ENCODE data around the gene PNCK. TPM values are rescaled to one million over a fixed set of nuclear protein-coding genes. Genes with fewer than 3 reads are reported as not detected.

Gene PNCK
- total RNA-seq, 1 experiment from 2014 or later = not detected

DNA sequence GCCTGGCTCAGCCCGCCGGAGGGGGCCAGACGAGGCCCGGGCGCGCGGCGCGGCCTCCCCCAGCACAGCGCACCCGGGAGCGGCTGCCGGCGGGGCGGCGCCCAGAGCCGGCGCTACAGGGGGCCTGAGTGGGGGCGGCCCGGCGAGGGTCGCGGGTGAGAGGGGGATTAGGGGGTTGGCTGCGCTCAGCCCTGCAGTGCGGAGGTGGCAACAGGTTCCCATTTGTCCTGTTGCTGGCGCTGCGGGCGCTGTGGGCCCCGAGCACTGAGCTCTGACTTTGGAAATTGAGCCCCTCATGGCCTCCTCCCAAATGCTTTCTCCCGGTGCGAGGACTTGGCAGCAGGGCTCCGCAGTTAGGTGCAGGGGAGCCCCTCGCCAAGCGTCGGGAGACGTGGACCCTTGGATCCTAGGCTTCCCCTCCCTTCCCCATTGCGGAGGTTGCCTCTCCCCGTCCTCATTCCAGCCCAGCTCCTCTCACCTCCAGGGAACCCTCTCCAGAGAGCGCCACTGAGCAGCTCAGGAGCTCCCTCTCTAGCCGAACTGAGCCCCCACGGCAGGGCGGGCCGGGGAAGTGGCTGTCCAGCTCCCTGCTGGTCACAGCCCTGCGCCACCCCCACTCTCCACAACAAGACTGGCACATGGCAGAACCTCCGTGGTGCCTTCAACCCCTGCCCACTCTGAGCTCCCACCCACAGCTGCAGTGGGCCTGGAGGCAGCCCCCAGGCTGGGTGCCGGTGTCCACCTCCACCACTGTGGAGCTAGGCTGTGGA is 29.1 kb downstream of the PNCK start:
- intact Hi-C loops (cut with micrococcal nuclease; ENCODE audit: unreplicated experiment) = loop anchor here (5.0 kb wide), 1 partner anchor 32 kb away; no protein-coding TSS in a partner anchor
- no peaks in the 10 kb centered on the region for H3K9me3 ChIP-seq
- Mint-ChIP-seq H3K4me3 (ENCODE audit: unreplicated experiment) (peak overlapping the region; percentile 50), H3K36me3 (ENCODE audit: insufficient read depth, unreplicated experiment) (no peaks in the 10 kb centered on the region), H3K9me3 (ENCODE audit: unreplicated experiment) (no peaks in the 10 kb centered on the region), H3K4me1 (ENCODE audit: low read depth, unreplicated experiment) (peaks cover 6% of the 10 kb centered on the region), H3K27me3 (ENCODE audit: insufficient read depth, unreplicated experiment) (peaks cover 4% of the 10 kb centered on the region), H3K27ac (ENCODE audit: unreplicated experiment) (no peak overlapping the region)
- peak in 1 of 2 experiments; percentile 14 for DNase-seq
- ChIA-PET POLR2A (no interaction called here), CTCF (interaction anchor here (0.9 to 1.5 kb wide), 5 partner anchors 8 to 105 kb away, joined by 3 to 7 read pairs (median 3); no protein-coding TSS in a partner anchor)
- peak overlapping the region; percentile 17 for H3K4me3 ChIP-seq (ENCODE audit: low read depth, low read length)
- no peaks in the 10 kb centered on the region for H3K36me3 ChIP-seq (ENCODE audit: control insufficient read depth, insufficient read depth, low read length)
- TF ChIP-seq, protein P1, sequence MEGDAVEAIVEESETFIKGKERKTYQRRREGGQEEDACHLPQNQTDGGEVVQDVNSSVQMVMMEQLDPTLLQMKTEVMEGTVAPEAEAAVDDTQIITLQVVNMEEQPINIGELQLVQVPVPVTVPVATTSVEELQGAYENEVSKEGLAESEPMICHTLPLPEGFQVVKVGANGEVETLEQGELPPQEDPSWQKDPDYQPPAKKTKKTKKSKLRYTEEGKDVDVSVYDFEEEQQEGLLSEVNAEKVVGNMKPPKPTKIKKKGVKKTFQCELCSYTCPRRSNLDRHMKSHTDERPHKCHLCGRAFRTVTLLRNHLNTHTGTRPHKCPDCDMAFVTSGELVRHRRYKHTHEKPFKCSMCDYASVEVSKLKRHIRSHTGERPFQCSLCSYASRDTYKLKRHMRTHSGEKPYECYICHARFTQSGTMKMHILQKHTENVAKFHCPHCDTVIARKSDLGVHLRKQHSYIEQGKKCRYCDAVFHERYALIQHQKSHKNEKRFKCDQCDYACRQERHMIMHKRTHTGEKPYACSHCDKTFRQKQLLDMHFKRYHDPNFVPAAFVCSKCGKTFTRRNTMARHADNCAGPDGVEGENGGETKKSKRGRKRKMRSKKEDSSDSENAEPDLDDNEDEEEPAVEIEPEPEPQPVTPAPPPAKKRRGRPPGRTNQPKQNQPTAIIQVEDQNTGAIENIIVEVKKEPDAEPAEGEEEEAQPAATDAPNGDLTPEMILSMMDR (IDR thresholded peaks at IDR 0.05; ENCODE audit: insufficient read depth in 1 of 2, low read depth in 1 of 2, low read length in 1 of 2, severe bottlenecking in 1 of 2, unreplicated experiment in 1 of 2) = no peak
- H3K4me1 ChIP-seq = peaks cover 24% of the 10 kb centered on the region
- BruUV-seq (replicated peaks) = no TSS peak
- no peaks in the 10 kb centered on the region for H3K27me3 ChIP-seq (replicated peaks; ENCODE audit: control insufficient read depth, insufficient read depth, low read length)

DNA sequence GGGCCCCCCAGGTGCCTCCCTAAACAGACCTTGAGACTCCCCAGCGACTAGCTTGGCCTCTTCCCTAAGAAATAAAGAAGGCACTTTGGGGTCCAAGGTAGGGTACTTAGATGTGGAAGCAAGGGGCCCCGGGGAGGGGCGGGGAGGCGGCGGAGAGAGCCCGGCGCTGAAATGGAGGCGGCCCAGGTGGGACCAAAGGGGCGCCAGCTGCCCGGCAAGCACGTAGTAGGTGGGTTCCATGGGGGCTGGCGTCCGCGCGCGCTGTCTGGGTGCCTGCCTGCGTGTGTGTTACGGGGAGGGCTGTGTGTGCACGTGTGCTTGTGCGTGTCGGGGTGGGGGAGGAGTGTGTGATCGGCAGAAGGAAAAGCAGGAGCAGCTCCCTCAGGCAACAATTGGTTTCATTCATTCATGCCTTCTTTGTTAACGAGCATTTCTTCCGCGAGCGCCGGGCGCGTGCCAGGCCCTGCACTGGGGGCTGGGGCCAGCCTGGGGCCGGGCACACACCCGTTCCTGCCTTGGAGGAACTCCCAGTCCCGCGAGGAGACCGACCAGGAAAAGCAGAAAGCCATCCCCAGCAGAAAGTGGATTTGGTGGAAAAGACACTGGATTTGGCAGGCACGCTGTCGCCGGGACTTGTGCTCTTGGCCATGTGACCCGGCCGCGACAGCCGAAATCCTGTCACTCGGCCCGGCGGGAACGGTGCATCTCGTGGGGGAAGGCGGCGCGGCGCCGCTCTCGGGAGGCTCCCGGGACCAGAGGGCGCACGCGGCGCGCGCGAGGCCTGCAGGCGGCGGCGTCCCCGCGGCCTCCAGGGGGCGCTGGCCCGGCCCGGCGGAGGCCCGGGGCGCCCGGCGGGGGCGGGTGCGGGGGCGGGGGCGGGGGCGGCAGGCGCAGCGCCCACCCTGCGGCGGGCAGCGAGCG is 29.9 kb downstream of the PNCK start:
- CTCF ChIA-PET = interaction anchor here (0.9 to 1.5 kb wide), 3 partner anchors 7 to 24 kb away, joined by 3 to 7 read pairs (median 5); no protein-coding TSS in a partner anchor
- Mint-ChIP-seq H3K27ac (ENCODE audit: unreplicated experiment) (no peak overlapping the region), H3K4me1 (ENCODE audit: low read depth, unreplicated experiment) (peaks cover 6% of the 10 kb centered on the region), H3K27me3 (ENCODE audit: insufficient read depth, unreplicated experiment) (peaks cover 4% of the 10 kb centered on the region), H3K9me3 (ENCODE audit: unreplicated experiment) (no peaks in the 10 kb centered on the region), H3K4me3 (ENCODE audit: unreplicated experiment) (peak overlapping the region; percentile 60), H3K36me3 (ENCODE audit: insufficient read depth, unreplicated experiment) (no peaks in the 10 kb centered on the region)
- Histone ChIP-seq H3K9me3 (no peaks in the 10 kb centered on the region), H3K4me1 (peaks cover 24% of the 10 kb centered on the region), H3K27me3 (replicated peaks; ENCODE audit: control insufficient read depth, insufficient read depth, low read length) (no peaks in the 10 kb centered on the region), H3K4me3 (ENCODE audit: low read depth, low read length) (peak overlapping the region; percentile 32), H3K36me3 (ENCODE audit: control insufficient read depth, insufficient read depth, low read length) (no peaks in the 10 kb centered on the region)
- POLR2A ChIA-PET = no interaction called here
- intact Hi-C loops (cut with micrococcal nuclease; ENCODE audit: unreplicated experiment) = no loop called here
- DNase-seq = peak in 1 of 2 experiments; percentile 43
- TF ChIP-seq, protein P1 (IDR thresholded peaks at IDR 0.05; ENCODE audit: insufficient read depth in 1 of 2, low read depth in 1 of 2, low read length in 1 of 2, severe bottlenecking in 1 of 2, unreplicated experiment in 1 of 2) = no peak
- BruUV-seq (replicated peaks) = no TSS peak
